HepG2 (cell line): ENCODE results near the gene TAAR9. TPM values are rescaled to one million over a fixed set of nuclear protein-coding genes. Genes with fewer than 3 reads are reported as not detected.

Source experiments
- ATAC-seq: fragments of 200-7000 bp; cut with Tn5 transposase; 3 replicates; pipeline ENCODE4 v1.9.1; 2020; ENCODE audit warnings: mild to moderate bottlenecking, moderate library complexity
- BruUV-seq: library from RNA; stranded (reverse); fragments of 400-500 nt; replicated peaks from 2 replicates; lab custom pipeline; 2021; lab: Mats Ljungman, UMichigan
- CTCF ChIA-PET: fragments of 300-600 bp; formaldehyde crosslinking; extraction: SDS; loops from one replicate; lab custom pipeline; 2021; ENCODE audit warnings: low total read pairs, inconsistent platforms, low intra/inter-chr PET ratio; lab: Yijun Ruan, JAX
- POLR2A ChIA-PET: fragments of 350-600 bp; sonication (Branson Sonifier 250); formaldehyde crosslinking; loops from one replicate; lab custom pipeline; 2020; ENCODE audit warnings: antibody characterized with exemption, inconsistent platforms; lab: Yijun Ruan, JAX
- DNase-seq: peaks from one replicate; pipeline ENCODE4 v3.0.0-alpha.2; 2015; ENCODE audit warnings: low spot score
- FAIRE-seq: peaks from 3 replicates; lab custom pipeline; 2011; peaks lifted over from hg19 to GRCh38; lab: Jason Lieb, UNC
- H2AFZ ChIP-seq: one replicate; pipeline ENCODE4 v1.6.1; 2011; ENCODE audit warnings: low read length, inconsistent platforms
- H3K27ac ChIP-seq: fragments of 300-600 bp; 3 replicates; pipeline ENCODE4 v1.8.0; 2011; ENCODE audit warnings: mixed run types, mild to moderate bottlenecking, mixed read lengths, low read length, inconsistent platforms; ENCODE audit not compliant: insufficient read depth; ENCODE audit errors: extremely low read length
- H3K27me3 ChIP-seq, 2 experiments: fragments of 200-600 bp in 1 of 2; 2 replicates in 1 of 2; 3 replicates in 1 of 2; pipeline versions ENCODE4 v1.6.0 to v1.8.0; 2011; ENCODE audit warnings: low read length in 2 of 2, mild to moderate bottlenecking in 2 of 2, moderate library complexity in 2 of 2, inconsistent platforms in 1 of 2; ENCODE audit not compliant: insufficient read depth in 2 of 2, control insufficient read depth in 1 of 2
- H3K36me3 ChIP-seq, 2 experiments: fragments of 200-600 bp in 1 of 2; replicated peaks in 1 of 2; 2 replicates in 1 of 2; 3 replicates in 1 of 2; pipeline versions ENCODE4 v1.5.1 to v1.8.0; 2011; ENCODE audit warnings: low read length in 2 of 2, inconsistent platforms in 1 of 2; ENCODE audit not compliant: insufficient read depth in 2 of 2, control insufficient read depth in 1 of 2
- H3K4me1 ChIP-seq: 2 replicates; pipeline ENCODE4 v1.5.1; 2012; ENCODE audit warnings: low read length, inconsistent platforms; ENCODE audit not compliant: insufficient read depth
- H3K4me2 ChIP-seq: 2 replicates; pipeline ENCODE4 v1.6.0; 2011; ENCODE audit warnings: low read depth, low read length, inconsistent platforms
- H3K4me3 ChIP-seq, 3 experiments: fragments of 200-600 bp in 1 of 3; sonication (generic), shearing (Covaris generic) in 1 of 3; replicated peaks in 1 of 3; 2 replicates each; pipeline ENCODE4 v1.5.1; 2011 to 2016; ENCODE audit warnings: low read length in 3 of 3, inconsistent platforms in 2 of 3, low read depth in 2 of 3, mild to moderate bottlenecking in 2 of 3, control low read depth in 1 of 3, mixed read lengths in 1 of 3; ENCODE audit not compliant: insufficient read depth in 1 of 3
- H3K79me2 ChIP-seq: one replicate; pipeline ENCODE4 v1.6.1; 2011; ENCODE audit warnings: low read length, inconsistent platforms; ENCODE audit not compliant: insufficient read depth
- H3K9ac ChIP-seq: 2 replicates; pipeline ENCODE4 v1.6.0; 2011; ENCODE audit warnings: mild to moderate bottlenecking, low read depth, low read length, inconsistent platforms; ENCODE audit not compliant: insufficient read depth
- H3K9me3 ChIP-seq: 2 replicates; pipeline ENCODE4 v1.5.1; 2012; ENCODE audit warnings: mild to moderate bottlenecking, low read length
- H4K20me1 ChIP-seq: 2 replicates; pipeline ENCODE4 v1.6.0; 2011; ENCODE audit warnings: inconsistent platforms, mild to moderate bottlenecking, low read length, moderate library complexity; ENCODE audit not compliant: insufficient read depth
- ATF1 ChIP-seq: IDR thresholded peaks from 2 replicates; pipeline ENCODE4 v1.6.1; 2016; ENCODE audit warnings: mild to moderate bottlenecking, control low read depth
- ATF3 ChIP-seq: sonication (generic); formaldehyde crosslinking; IDR thresholded peaks from 2 replicates; pipeline ENCODE4 v1.4.0; 2020; ENCODE audit warnings: missing genetic modification reagents
- E2F1 ChIP-seq: sonication (generic); formaldehyde crosslinking; IDR thresholded peaks from 2 replicates; pipeline ENCODE4 v1.5.0; 2020; ENCODE audit warnings: missing genetic modification reagents
- FLYWCH1 ChIP-seq: sonication (generic); formaldehyde crosslinking; IDR thresholded peaks from 2 replicates; pipeline ENCODE4 v1.8.1; 2023; ENCODE audit warnings: mild to moderate bottlenecking, missing genetic modification reagents
- MXD3 ChIP-seq: IDR thresholded peaks from 2 replicates; pipeline ENCODE4 v1.6.1; 2016; ENCODE audit warnings: mild to moderate bottlenecking, missing biosample characterization, missing genetic modification reagents
- NFE2L1 ChIP-seq: sonication (generic); formaldehyde crosslinking; IDR thresholded peaks from 2 replicates; pipeline ENCODE4 v1.4.0; 2020; ENCODE audit warnings: missing genetic modification reagents, mild to moderate bottlenecking, borderline replicate concordance
- PHF20 ChIP-seq: sonication (generic); formaldehyde crosslinking; IDR thresholded peaks from 2 replicates; pipeline ENCODE4 v1.5.0; 2020; ENCODE audit warnings: mild to moderate bottlenecking, missing genetic modification reagents
- SIX1 ChIP-seq: sonication (generic); formaldehyde crosslinking; IDR thresholded peaks from 2 replicates; pipeline ENCODE4 v1.4.0; 2020; ENCODE audit warnings: missing genetic modification reagents, borderline replicate concordance
- THAP7 ChIP-seq: sonication (generic); formaldehyde crosslinking; IDR thresholded peaks from 2 replicates; pipeline ENCODE4 v1.8.1; 2023; ENCODE audit warnings: mild to moderate bottlenecking, missing genetic modification reagents
- ZBTB21 ChIP-seq: sonication (generic); formaldehyde crosslinking; IDR thresholded peaks from 2 replicates; pipeline ENCODE4 v1.4.0; 2020; ENCODE audit warnings: missing genetic modification reagents
- ZFP82 ChIP-seq: sonication (generic); formaldehyde crosslinking; IDR thresholded peaks from 2 replicates; pipeline ENCODE4 v1.5.1; 2020; ENCODE audit warnings: mild to moderate bottlenecking, missing genetic modification reagents, borderline replicate concordance
- ZNF121 ChIP-seq: sonication (generic); formaldehyde crosslinking; IDR thresholded peaks from 2 replicates; pipeline ENCODE4 v1.5.0; 2020; ENCODE audit warnings: mild to moderate bottlenecking, missing genetic modification reagents
- ZNF256 ChIP-seq: sonication (generic); formaldehyde crosslinking; conservative IDR thresholded peaks from 2 replicates; pipeline ENCODE4 v1.4.0; 2020; ENCODE audit warnings: missing genetic modification reagents
- ZNF362 ChIP-seq: sonication (generic); formaldehyde crosslinking; IDR thresholded peaks from 2 replicates; pipeline ENCODE4 v1.4.0; 2020; ENCODE audit warnings: missing genetic modification reagents, mild to moderate bottlenecking, borderline replicate concordance
- ZNF562 ChIP-seq: sonication (generic); formaldehyde crosslinking; IDR thresholded peaks from 2 replicates; pipeline ENCODE4 v1.8.0; 2022; ENCODE audit warnings: missing genetic modification reagents, borderline replicate concordance
- ZNF605 ChIP-seq: sonication (generic); formaldehyde crosslinking; IDR thresholded peaks from 2 replicates; pipeline ENCODE4 v1.8.0; 2022; ENCODE audit warnings: mild to moderate bottlenecking, missing genetic modification reagents
- WGBS: methylation state at CpG from one replicate; pipeline ENCODE4 v1.1.6; 2017; ENCODE audit warnings: low lambda C conversion rate; 5-methylcytosine and 5-hydroxymethylcytosine counted together
- in situ Hi-C: cut with HindIII; loops from 2 replicates; pipeline ENCODE4 v1.10.0; 2017; ENCODE audit warnings: low pct_unique_long_range_greater_than_20kb; ENCODE audit not compliant: extremely low pct_ligation_motif_present
- intact Hi-C: fragments of 100-400 bp; cut with micrococcal nuclease; formaldehyde crosslinking; loops from one replicate; pipeline ENCODE4 v1.10.0; 2022; ENCODE audit not compliant: unreplicated experiment
- polyA plus RNA-seq, 8 experiments: library from polyadenylated mRNA; depleted of rRNA in 3 of 8; stranded (reverse) in 7 of 8; unstranded in 1 of 8; fragments of >200 nt; fragmentation: Illumina TruSeq in 4 of 8; extraction: Trizol in 4 of 8; gene quantifications; 2 replicates each; pipeline versions ENCODE4 v1.2.1 to v1.2.3, GENCODE V29; 2011 to 2016; ENCODE audit warnings: low read depth in 4 of 8, missing spikeins in 1 of 8, mixed read lengths in 1 of 8; ENCODE audit not compliant: insufficient read depth in 1 of 8
- total RNA-seq, 5 experiments: library from RNA; depleted of rRNA; stranded (reverse); fragments of >200 nt; fragmentation: Illumina TruSeq; extraction: Trizol; gene quantifications; 2 replicates each; pipeline ENCODE4 v1.2.3, GENCODE V29; 2016; ENCODE audit warnings: low read depth in 1 of 5
- TF ChIP-seq, protein P1 (sequence below): sonication (generic); formaldehyde crosslinking; IDR thresholded peaks from 2 replicates; pipeline ENCODE4 v1.8.0; 2022; ENCODE audit warnings: mild to moderate bottlenecking, missing genetic modification reagents; ENCODE audit not compliant: insufficient replicate concordance
- TF ChIP-seq, protein P2 (sequence below): sonication (generic); formaldehyde crosslinking; IDR thresholded peaks from 2 replicates; pipeline ENCODE4 v1.9.0; 2021; ENCODE audit warnings: missing genetic modification reagents, borderline replicate concordance

TAAR9 gene
- total and polyA plus RNA-seq, 2 of the 13 experiments (the other 11 are each of a cell fraction or from before 2014, with no cell fraction given): 0.07 TPM; not detected in 1

GRCh38 chr6:132506461-132506860, 31.6 kb upstream of the TAAR9 start:
- Histone ChIP-seq H3K27ac (no peak overlapping the region), H3K9me3 (no peaks in the 10 kb centered on the region), H3K4me3 (no peak overlapping the region), H4K20me1 (peaks cover 18% of the 10 kb centered on the region), H3K4me1 (peaks cover 16% of the 10 kb centered on the region), H3K36me3 (peaks cover 0 to 18% of the 10 kb centered on the region in 2 experiments; a peak in 4 of 5 replicates), H3K9ac (no peak overlapping the region), H2AFZ (no peak overlapping the region), H3K4me2 (no peak overlapping the region)
- intact Hi-C loops (no loop called here), in situ Hi-C loops (no loop called here)
- FAIRE-seq: no peak
- ChIA-PET CTCF (no interaction called here), POLR2A (no interaction called here)
- WGBS: 93% methylated on average over 2 of the region's 2 CpGs
- ATAC-seq: no peak
- no peak for DNase-seq
- TF ChIP-seq ZNF121 (CRISPR knock-in tag) (no peak), ZBTB21 (CRISPR knock-in tag) (no peak), ZFP82 (CRISPR knock-in tag) (no peak), ATF1 (CRISPR knock-in tag) (no peak), ZNF605 (CRISPR knock-in tag) (no peak), ZNF256 (CRISPR knock-in tag) (no peak), ATF3 (CRISPR knock-in tag) (no peak), ZNF362 (CRISPR knock-in tag) (no peak), ZNF562 (CRISPR knock-in tag) (no peak), FLYWCH1 (CRISPR knock-in tag) (no peak), E2F1 (no peak), THAP7 (CRISPR knock-in tag) (no peak), PHF20 (CRISPR knock-in tag) (no peak), NFE2L1 (CRISPR knock-in tag) (no peak), MXD3 (no peak), SIX1 (CRISPR knock-in tag) (no peak)
- TF ChIP-seq, protein P1, sequence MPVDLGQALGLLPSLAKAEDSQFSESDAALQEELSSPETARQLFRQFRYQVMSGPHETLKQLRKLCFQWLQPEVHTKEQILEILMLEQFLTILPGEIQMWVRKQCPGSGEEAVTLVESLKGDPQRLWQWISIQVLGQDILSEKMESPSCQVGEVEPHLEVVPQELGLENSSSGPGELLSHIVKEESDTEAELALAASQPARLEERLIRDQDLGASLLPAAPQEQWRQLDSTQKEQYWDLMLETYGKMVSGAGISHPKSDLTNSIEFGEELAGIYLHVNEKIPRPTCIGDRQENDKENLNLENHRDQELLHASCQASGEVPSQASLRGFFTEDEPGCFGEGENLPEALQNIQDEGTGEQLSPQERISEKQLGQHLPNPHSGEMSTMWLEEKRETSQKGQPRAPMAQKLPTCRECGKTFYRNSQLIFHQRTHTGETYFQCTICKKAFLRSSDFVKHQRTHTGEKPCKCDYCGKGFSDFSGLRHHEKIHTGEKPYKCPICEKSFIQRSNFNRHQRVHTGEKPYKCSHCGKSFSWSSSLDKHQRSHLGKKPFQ (CRISPR knock-in tag): no peak
- TF ChIP-seq, protein P2, sequence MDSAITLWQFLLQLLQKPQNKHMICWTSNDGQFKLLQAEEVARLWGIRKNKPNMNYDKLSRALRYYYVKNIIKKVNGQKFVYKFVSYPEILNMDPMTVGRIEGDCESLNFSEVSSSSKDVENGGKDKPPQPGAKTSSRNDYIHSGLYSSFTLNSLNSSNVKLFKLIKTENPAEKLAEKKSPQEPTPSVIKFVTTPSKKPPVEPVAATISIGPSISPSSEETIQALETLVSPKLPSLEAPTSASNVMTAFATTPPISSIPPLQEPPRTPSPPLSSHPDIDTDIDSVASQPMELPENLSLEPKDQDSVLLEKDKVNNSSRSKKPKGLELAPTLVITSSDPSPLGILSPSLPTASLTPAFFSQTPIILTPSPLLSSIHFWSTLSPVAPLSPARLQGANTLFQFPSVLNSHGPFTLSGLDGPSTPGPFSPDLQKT (CRISPR knock-in tag): no peak
- TF ChIP-seq, all 625 proteins: peak for 0
- Histone ChIP-seq H3K79me2 (peaks cover 55% of the 10 kb centered on the region), H3K27me3 (no peaks in the 10 kb centered on the region)
- BruUV-seq: no TSS peak
